HL-60 (cell line): ENCODE results near the gene CTIF.

Source experiments
- DNase-seq, 2 experiments: peaks; one replicate each; pipeline ENCODE4 v3.0.0-alpha.2; 2010 to 2020; ENCODE audit warnings: low read depth in 1 of 2, low spot score in 1 of 2
- H3K27ac ChIP-seq: fragments of 250-450 bp; sonication (Bioruptor Pico); replicated peaks from 2 replicates; pipeline ENCODE4 v1.5.1; 2020; ENCODE audit warnings: mild to moderate bottlenecking, moderate library complexity
- H3K27me3 ChIP-seq: fragments of 250-450 bp; sonication (Bioruptor Pico); 2 replicates; pipeline ENCODE4 v1.5.1; 2021; ENCODE audit warnings: mild to moderate bottlenecking, moderate library complexity; ENCODE audit not compliant: insufficient read depth, poor library complexity, severe bottlenecking
- H3K4me3 ChIP-seq: replicated peaks from 2 replicates; pipeline ENCODE4 v1.5.1; 2011; ENCODE audit warnings: mild to moderate bottlenecking, control low read depth, low read length; ENCODE audit not compliant: insufficient read depth
- CTCF ChIP-seq: IDR thresholded peaks from one replicate; pipeline ENCODE4 v1.5.1; 2011; ENCODE audit warnings: low read length, control low read depth, inconsistent platforms; ENCODE audit not compliant: insufficient read depth
- GABPA ChIP-seq: IDR thresholded peaks from 2 replicates; pipeline ENCODE4 v1.6.1; 2012; ENCODE audit warnings: low read depth
- POLR2AphosphoS5 ChIP-seq: IDR thresholded peaks from 2 replicates; pipeline ENCODE4 v1.6.1; 2012; ENCODE audit warnings: low read depth
- REST ChIP-seq: IDR thresholded peaks from 2 replicates; pipeline ENCODE4 v1.6.1; 2012; ENCODE audit warnings: low read depth; ENCODE audit not compliant: insufficient replicate concordance
- SPI1 ChIP-seq: IDR thresholded peaks from 2 replicates; pipeline ENCODE4 v1.6.1; 2012; ENCODE audit warnings: low read depth, mild to moderate bottlenecking, borderline replicate concordance

Gene CTIF

GRCh38 chr18:48821251-48821590 lies 282.4 kb downstream of the CTIF start:
- Histone ChIP-seq H3K4me3 (no peak overlapping the region), H3K27ac (no peak overlapping the region), H3K27me3 (no peaks in the 10 kb centered on the region)
- no peak for TF ChIP-seq CTCF
- no peak for TF ChIP-seq POLR2AphosphoS5
- TF ChIP-seq REST: no peak
- no peak for TF ChIP-seq SPI1
- no peak for TF ChIP-seq GABPA
- DNase-seq: no peak

- no peaks in the 10 kb centered on the region for H3K27me3 ChIP-seq
- no peak overlapping the region for H3K4me3 ChIP-seq
- TF ChIP-seq REST (no peak), SPI1 (no peak), POLR2AphosphoS5 (no peak), GABPA (no peak), CTCF (no peak)
- no peak overlapping the region for H3K27ac ChIP-seq
- DNase-seq: no peak
These were observed 283.0 kb downstream of the CTIF start for GRCh38 chr18:48821845-48822244.

- Histone ChIP-seq H3K27ac (no peak overlapping the region), H3K27me3 (no peaks in the 10 kb centered on the region), H3K4me3 (no peak overlapping the region)
- no peak for DNase-seq
- TF ChIP-seq REST: no peak
- TF ChIP-seq GABPA: no peak
- TF ChIP-seq CTCF: no peak
- TF ChIP-seq SPI1: no peak
These were observed 285.6 kb downstream of the CTIF start for GRCh38 chr18:48824231-48824970.
